H1 (cell line): ENCODE data around the gene IQSEC3. TPM values are rescaled to one million over a fixed set of nuclear protein-coding genes. Genes with fewer than 3 reads are reported as not detected.

Source experiments
- CEBPB ChIP-seq: IDR thresholded peaks from 2 replicates; pipeline ENCODE4 v1.6.1; 2012; ENCODE audit warnings: low read depth, low read length
- JUND ChIP-seq: IDR thresholded peaks from 2 replicates; pipeline ENCODE4 v1.6.1; 2011; ENCODE audit warnings: mild to moderate bottlenecking, improper control_type of control experiment, low read length
- KDM5A ChIP-seq: fragments of 200-600 bp; IDR thresholded peaks from 2 replicates; pipeline ENCODE4 v1.7.1; 2012; ENCODE audit warnings: mild to moderate bottlenecking, low read length, inconsistent platforms, mixed read lengths
- SIN3A ChIP-seq, 2 experiments: IDR thresholded peaks in 1 of 2; conservative IDR thresholded peaks in 1 of 2; 2 replicates each; pipeline ENCODE4 v1.6.1; 2011 to 2012; ENCODE audit warnings: low read length in 2 of 2, improper control_type of control experiment in 1 of 2, low read depth in 1 of 2, mild to moderate bottlenecking in 1 of 2
- SP1 ChIP-seq: IDR thresholded peaks from 2 replicates; pipeline ENCODE4 v1.6.1; 2011; ENCODE audit warnings: low read depth, low read length
- polyA plus RNA-seq, 7 experiments: library from polyadenylated mRNA; depleted of rRNA in 3 of 7; stranded (reverse) in 5 of 7; unstranded in 2 of 7; fragments of >200 nt in 5 of 7; fragments of 200-250 nt in 2 of 7; gene quantifications; 1 replicate in 5 of 7; 2 replicates in 1 of 7; 4 replicates in 1 of 7; pipeline versions ENCODE4 v1.2.1 to v1.2.3, GENCODE V29; 2011 to 2013; ENCODE audit warnings: missing spikeins in 2 of 7, mixed read lengths in 2 of 7
- total RNA-seq: library from RNA; stranded (reverse); fragmentation: NEBNext Ultra II Directional; extraction: Animal tissue kit (Norgen Biotek cat#: 25700); gene quantifications from 2 replicates; pipeline ENCODE4 v1.2.1, GENCODE V29; 2021
- TF ChIP-seq, protein P1 (sequence below): fragments of 300-600 bp; sonication (generic); IDR thresholded peaks from 2 replicates; pipeline ENCODE4 v1.7.1; 2012; ENCODE audit warnings: low read length, moderate library complexity, mild to moderate bottlenecking, inconsistent platforms; ENCODE audit not compliant: insufficient replicate concordance

The IQSEC3 gene
- total and polyA plus RNA-seq, 2 of the 8 experiments (the other 6 are each of a cell fraction or from before 2014, with no cell fraction given): 1.2 to 3.1 TPM

- TF ChIP-seq, protein P1, sequence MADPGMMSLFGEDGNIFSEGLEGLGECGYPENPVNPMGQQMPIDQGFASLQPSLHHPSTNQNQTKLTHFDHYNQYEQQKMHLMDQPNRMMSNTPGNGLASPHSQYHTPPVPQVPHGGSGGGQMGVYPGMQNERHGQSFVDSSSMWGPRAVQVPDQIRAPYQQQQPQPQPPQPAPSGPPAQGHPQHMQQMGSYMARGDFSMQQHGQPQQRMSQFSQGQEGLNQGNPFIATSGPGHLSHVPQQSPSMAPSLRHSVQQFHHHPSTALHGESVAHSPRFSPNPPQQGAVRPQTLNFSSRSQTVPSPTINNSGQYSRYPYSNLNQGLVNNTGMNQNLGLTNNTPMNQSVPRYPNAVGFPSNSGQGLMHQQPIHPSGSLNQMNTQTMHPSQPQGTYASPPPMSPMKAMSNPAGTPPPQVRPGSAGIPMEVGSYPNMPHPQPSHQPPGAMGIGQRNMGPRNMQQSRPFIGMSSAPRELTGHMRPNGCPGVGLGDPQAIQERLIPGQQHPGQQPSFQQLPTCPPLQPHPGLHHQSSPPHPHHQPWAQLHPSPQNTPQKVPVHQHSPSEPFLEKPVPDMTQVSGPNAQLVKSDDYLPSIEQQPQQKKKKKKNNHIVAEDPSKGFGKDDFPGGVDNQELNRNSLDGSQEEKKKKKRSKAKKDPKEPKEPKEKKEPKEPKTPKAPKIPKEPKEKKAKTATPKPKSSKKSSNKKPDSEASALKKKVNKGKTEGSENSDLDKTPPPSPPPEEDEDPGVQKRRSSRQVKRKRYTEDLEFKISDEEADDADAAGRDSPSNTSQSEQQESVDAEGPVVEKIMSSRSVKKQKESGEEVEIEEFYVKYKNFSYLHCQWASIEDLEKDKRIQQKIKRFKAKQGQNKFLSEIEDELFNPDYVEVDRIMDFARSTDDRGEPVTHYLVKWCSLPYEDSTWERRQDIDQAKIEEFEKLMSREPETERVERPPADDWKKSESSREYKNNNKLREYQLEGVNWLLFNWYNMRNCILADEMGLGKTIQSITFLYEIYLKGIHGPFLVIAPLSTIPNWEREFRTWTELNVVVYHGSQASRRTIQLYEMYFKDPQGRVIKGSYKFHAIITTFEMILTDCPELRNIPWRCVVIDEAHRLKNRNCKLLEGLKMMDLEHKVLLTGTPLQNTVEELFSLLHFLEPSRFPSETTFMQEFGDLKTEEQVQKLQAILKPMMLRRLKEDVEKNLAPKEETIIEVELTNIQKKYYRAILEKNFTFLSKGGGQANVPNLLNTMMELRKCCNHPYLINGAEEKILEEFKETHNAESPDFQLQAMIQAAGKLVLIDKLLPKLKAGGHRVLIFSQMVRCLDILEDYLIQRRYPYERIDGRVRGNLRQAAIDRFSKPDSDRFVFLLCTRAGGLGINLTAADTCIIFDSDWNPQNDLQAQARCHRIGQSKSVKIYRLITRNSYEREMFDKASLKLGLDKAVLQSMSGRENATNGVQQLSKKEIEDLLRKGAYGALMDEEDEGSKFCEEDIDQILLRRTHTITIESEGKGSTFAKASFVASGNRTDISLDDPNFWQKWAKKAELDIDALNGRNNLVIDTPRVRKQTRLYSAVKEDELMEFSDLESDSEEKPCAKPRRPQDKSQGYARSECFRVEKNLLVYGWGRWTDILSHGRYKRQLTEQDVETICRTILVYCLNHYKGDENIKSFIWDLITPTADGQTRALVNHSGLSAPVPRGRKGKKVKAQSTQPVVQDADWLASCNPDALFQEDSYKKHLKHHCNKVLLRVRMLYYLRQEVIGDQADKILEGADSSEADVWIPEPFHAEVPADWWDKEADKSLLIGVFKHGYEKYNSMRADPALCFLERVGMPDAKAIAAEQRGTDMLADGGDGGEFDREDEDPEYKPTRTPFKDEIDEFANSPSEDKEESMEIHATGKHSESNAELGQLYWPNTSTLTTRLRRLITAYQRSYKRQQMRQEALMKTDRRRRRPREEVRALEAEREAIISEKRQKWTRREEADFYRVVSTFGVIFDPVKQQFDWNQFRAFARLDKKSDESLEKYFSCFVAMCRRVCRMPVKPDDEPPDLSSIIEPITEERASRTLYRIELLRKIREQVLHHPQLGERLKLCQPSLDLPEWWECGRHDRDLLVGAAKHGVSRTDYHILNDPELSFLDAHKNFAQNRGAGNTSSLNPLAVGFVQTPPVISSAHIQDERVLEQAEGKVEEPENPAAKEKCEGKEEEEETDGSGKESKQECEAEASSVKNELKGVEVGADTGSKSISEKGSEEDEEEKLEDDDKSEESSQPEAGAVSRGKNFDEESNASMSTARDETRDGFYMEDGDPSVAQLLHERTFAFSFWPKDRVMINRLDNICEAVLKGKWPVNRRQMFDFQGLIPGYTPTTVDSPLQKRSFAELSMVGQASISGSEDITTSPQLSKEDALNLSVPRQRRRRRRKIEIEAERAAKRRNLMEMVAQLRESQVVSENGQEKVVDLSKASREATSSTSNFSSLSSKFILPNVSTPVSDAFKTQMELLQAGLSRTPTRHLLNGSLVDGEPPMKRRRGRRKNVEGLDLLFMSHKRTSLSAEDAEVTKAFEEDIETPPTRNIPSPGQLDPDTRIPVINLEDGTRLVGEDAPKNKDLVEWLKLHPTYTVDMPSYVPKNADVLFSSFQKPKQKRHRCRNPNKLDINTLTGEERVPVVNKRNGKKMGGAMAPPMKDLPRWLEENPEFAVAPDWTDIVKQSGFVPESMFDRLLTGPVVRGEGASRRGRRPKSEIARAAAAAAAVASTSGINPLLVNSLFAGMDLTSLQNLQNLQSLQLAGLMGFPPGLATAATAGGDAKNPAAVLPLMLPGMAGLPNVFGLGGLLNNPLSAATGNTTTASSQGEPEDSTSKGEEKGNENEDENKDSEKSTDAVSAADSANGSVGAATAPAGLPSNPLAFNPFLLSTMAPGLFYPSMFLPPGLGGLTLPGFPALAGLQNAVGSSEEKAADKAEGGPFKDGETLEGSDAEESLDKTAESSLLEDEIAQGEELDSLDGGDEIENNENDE: no peak
- TF ChIP-seq CEBPB (no peak), JUND (no peak), KDM5A (no peak), SIN3A (conservative IDR thresholded peaks at IDR 0.05 in 1 of 2, IDR thresholded peaks at IDR 0.05 in 1 of 2; ENCODE audit: low read depth in 1 of 2, low read length in 2 of 2) (no peak), SP1 (no peak)
Measured at GRCh38 chr12:125566-125965, 59.0 kb downstream of the IQSEC3 start (continued).
